Heart left ventricle (tissue), 13 donors: ENCODE results near the gene MCU.

Experiments
- CTCF ChIP-seq, 12 donors: fragments of 200-600 bp; sonication (generic) in 4 of 12; IDR thresholded peaks; one replicate each; pipeline versions ENCODE4 v1.5.0 to v1.8.0; 2018 to 2022; ENCODE audit warnings: antibody characterized with exemption in 12 of 12, mild to moderate bottlenecking in 5 of 12
- POLR2A ChIP-seq, 2 donors: fragments of 450-650 bp; IDR thresholded peaks; one replicate each; pipeline ENCODE4 v1.6.1; 2017; ENCODE audit warnings: antibody characterized with exemption in 2 of 2, mild to moderate bottlenecking in 2 of 2, moderate library complexity in 2 of 2
- donor health status: ischemic (EF 13 %, LVEDD 7.1; RV severe dilation, severe dysfunction).
- donor health status: DM: no; HTN: yes; CAD: no.
- donor health status: DM: no; HTN: no; CAD: no.
- donor health status: ischemic (EF 25% LVEDD 6.9; RV normal size, moderate dysfunction).
- donor health status: ischemic (EF 25% LVEDD 5.7; RV mildly dilated, moderate dysfunction).
- donor health status: ischemic (EF 35%, LVEDD 5.7; RV mildly dilated, moderate dysfunction).
- donor health status: nonischemic (EF 11% LVEDD 7.7; RV severe dilation, severe dysfunction).
- donor health status: DM: yes; HTN: yes; CAD: no.
- donor health status: PGD.
- donor health status: ischemic (EF 29% LVEDD 5.4; RV normal size, mild dysfunction).
- donor health status: nonischemic (EF 23%, LVEDD 6.1; RV moderate dilation, normal function).

GRCh38 chr10:72763201-72763600 lies 71.3 kb downstream of the MCU start:
- TF ChIP-seq CTCF (IDR thresholded peaks at IDR 0.05) (no peak), POLR2A (IDR thresholded peaks at IDR 0.05) (no peak)
